Activated naive CD8-positive, alpha-beta T cell treated with anti-CD3 and anti-CD28 coated beads, Interleukin-2, amount 10 ng/mL, durations not matched to agents 7 days and 5 days (primary cell): ENCODE measurements around the gene ADAT1. TPM values are rescaled to one million over a fixed set of nuclear protein-coding genes. Genes with fewer than 3 reads are reported as not detected.

Experiments
- ATAC-seq: fragments of 150-1000 bp; cut with Tn5 transposase; one replicate; pipeline ENCODE4 v1.10.0; 2021; ENCODE audit warnings: low read depth, moderate library complexity
- POLR2A ChIA-PET: fragments of 350-600 bp; sonication (Branson Sonifier 250); formaldehyde crosslinking; loops from one replicate; lab custom pipeline; 2021; ENCODE audit warnings: antibody characterized with exemption; lab: Charles Lee
- DNase-seq: peaks from one replicate; pipeline ENCODE4 v3.0.0; 2021
- H3K27ac Mint-ChIP-seq: one replicate; pipeline ENCODE4 v1.8.0; 2022; ENCODE audit warnings: mild to moderate bottlenecking, mixed read lengths
- H3K27me3 Mint-ChIP-seq: one replicate; pipeline ENCODE4 v1.8.0; 2022; ENCODE audit warnings: mild to moderate bottlenecking, moderate library complexity, mixed read lengths
- H3K36me3 Mint-ChIP-seq: one replicate; pipeline ENCODE4 v1.8.0; 2021; ENCODE audit warnings: mild to moderate bottlenecking, mixed read lengths
- H3K4me1 Mint-ChIP-seq: one replicate; pipeline ENCODE4 v1.8.0; 2021; ENCODE audit warnings: mixed read lengths
- H3K4me3 Mint-ChIP-seq: one replicate; pipeline ENCODE4 v1.8.0; 2022; ENCODE audit warnings: mild to moderate bottlenecking, moderate library complexity, mixed read lengths
- H3K9me3 Mint-ChIP-seq: one replicate; pipeline ENCODE4 v1.8.0; 2021; ENCODE audit warnings: mixed read lengths
- total RNA-seq, 2 experiments: library from RNA; stranded (reverse); gene quantifications; one replicate each; pipeline ENCODE4 v1.2.3, GENCODE V29; 2021

ADAT1 gene
- 10 to 100 TPM; 66.1 to 72.1 TPM for total RNA-seq

DNA sequence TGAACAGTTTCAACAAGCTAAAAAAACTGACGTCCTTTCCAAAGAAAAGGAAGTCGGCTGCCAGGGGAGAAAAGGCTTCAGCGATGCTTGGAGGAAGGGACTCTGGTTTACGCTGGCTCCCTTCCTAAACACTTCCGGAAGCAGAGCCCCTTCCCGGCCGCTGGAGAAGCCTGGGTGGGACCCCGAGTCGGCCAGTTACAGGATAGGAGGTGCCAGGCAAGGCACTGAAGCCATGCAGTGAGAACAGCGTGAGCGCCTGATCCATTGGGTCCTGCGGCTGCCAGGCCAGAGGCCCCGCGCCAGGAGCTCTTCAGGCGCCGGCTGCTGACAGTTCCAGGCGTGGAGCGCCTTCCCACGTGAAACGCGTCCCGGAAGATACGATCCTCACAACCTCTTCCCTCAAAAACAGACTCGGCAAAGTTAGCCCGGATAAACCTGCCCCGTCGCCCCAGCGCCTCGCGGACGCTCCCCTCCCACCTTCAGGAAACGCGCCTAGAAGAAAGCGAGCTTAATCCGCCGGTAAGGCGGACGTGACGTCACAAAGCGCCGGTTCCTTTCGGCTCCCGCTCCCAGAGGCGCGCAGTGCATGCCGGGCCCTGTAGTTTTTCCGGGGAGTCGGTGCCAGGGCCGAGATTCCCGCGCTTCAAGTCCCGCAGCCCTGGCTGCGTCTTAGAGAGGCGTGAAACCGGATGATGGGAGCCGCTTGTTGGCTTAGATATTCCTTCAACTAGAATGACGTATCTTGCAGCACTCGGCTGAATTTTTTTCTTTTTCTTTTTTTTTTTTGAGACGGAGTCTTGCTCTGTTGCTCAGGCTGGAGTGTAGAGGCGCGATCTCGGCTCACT, at the start of gene ADAT1:
Gene ADAT1, minus strand, starts transcription at position 521 of the 845 bp plus-strand sequence. CDS start 2,482 bp downstream, outside the sequence.
- H3K9me3 Mint-ChIP-seq = no peaks in the 10 kb centered on the region
- POLR2A ChIA-PET = interaction anchor here (0.6 to 5.3 kb wide), 16 partner anchors 8 to 202 kb away, joined by 3 to 95 read pairs (median 6); partner anchors contain the start of genes CFDP1, GABARAPL2, KARS1 and TERF2IP
- DNase-seq (peak; percentile 95), ATAC-seq (peak; percentile 95)
- H3K36me3 Mint-ChIP-seq = peaks cover 32% of the 10 kb centered on the region
- peak within 1 kb of the TSS; percentile 97 for H3K27ac Mint-ChIP-seq
- peak within 1 kb of the TSS; percentile 97 for H3K4me3 Mint-ChIP-seq
- H3K4me1 Mint-ChIP-seq = peaks cover 37% of the 10 kb centered on the region
- H3K27me3 Mint-ChIP-seq = no peaks in the 10 kb centered on the region

DNA sequence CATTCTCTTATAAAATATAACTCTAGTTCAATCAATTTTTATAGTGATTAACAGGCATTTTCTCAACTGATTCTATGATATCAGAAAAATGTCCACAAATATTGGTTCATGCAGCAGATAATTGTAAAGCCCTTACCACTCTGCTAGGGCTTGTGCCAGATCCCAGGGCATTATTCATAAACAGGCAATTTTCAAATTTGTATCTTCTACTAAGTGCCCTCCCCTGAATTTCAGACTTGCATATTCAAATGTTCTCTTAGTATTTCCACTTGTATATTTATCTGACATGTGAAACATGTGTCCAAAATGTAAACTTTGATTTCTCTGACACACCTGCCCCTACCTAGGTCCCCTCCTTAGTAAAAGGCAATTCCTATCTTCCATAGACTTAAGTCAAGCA, 44.4 kb upstream of the ADAT1 start:
- no peak overlapping the region for H3K4me3 Mint-ChIP-seq
- no peak overlapping the region for H3K27ac Mint-ChIP-seq
- peaks cover 3% of the 10 kb centered on the region for H3K36me3 Mint-ChIP-seq
- ATAC-seq = no peak
- POLR2A ChIA-PET = no interaction called here
- H3K9me3 Mint-ChIP-seq = no peaks in the 10 kb centered on the region
- H3K4me1 Mint-ChIP-seq = no peaks in the 10 kb centered on the region
- H3K27me3 Mint-ChIP-seq = no peaks in the 10 kb centered on the region
- no peak for DNase-seq

- Mint-ChIP-seq H3K4me1 (peaks cover 4% of the 10 kb centered on the region), H3K4me3 (no peak overlapping the region), H3K9me3 (no peaks in the 10 kb centered on the region), H3K27ac (no peak overlapping the region), H3K36me3 (peaks cover 22% of the 10 kb centered on the region), H3K27me3 (no peaks in the 10 kb centered on the region)
- no peak for DNase-seq
- POLR2A ChIA-PET = interaction anchor here (3.1 kb wide), 1 partner anchor 12 kb away, joined by 16 read pairs; the partner anchor contains the start of genes KARS1 and TERF2IP
- ATAC-seq = no peak
These were observed 37.7 kb upstream of the ADAT1 start for GRCh38 chr16:75660726-75661302.

DNA sequence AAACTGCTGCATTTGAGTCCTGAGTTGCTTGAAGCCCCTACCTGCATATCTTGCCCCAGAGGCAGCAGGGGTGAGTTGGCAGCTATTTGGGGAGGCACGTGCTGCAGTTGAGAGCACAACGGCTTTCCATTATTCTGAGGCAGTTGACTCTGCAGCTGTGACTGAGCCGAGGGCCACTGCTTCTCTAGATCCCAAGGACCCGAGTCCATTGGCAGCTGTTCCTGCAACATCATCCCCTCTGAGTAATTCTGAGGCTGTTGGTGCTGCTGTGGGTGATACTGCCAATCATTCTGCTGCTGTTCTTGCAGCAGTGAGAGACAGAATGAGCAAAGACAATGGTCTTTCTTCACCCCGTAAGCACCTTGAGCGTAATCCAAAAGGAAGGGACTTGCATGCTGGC, 37.2 kb upstream of the ADAT1 start:
- no peak for DNase-seq
- ATAC-seq = no peak
- no peaks in the 10 kb centered on the region for H3K9me3 Mint-ChIP-seq
- H3K36me3 Mint-ChIP-seq = peaks cover 24% of the 10 kb centered on the region
- H3K4me3 Mint-ChIP-seq = no peak overlapping the region
- peaks cover 4% of the 10 kb centered on the region for H3K4me1 Mint-ChIP-seq
- H3K27me3 Mint-ChIP-seq = no peaks in the 10 kb centered on the region
- POLR2A ChIA-PET = interaction anchor here (1.1 to 3.1 kb wide), 2 partner anchors 12 to 17 kb away, joined by 3 to 16 read pairs; partner anchors contain the start of genes KARS1 and TERF2IP
- H3K27ac Mint-ChIP-seq = no peak overlapping the region

DNA sequence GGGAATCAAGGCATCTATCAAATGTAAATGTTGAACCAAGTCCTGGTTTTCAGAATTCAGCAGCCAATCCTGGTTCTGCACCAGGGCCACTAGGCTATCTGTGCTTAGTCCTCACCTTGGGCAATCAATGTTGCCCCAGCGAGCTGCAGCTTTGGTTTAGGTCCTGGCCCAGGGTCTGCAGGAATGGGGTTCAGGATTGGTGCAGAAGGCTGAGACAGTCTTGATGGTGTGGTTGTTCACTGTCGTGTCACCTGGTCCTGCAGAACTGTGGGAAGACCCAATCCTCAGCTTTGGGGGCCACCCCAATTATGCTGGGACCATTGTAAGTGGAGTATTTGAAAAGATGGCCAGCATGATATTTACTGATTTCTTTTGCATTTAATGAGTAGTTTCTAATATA, 35.1 kb upstream of the ADAT1 start:
- Mint-ChIP-seq H3K9me3 (no peaks in the 10 kb centered on the region), H3K27me3 (no peaks in the 10 kb centered on the region), H3K27ac (peak overlapping the region; percentile 25), H3K36me3 (peaks cover 30% of the 10 kb centered on the region), H3K4me1 (peaks cover 14% of the 10 kb centered on the region), H3K4me3 (no peak overlapping the region)
- no peak for DNase-seq
- ATAC-seq = no peak
- POLR2A ChIA-PET = interaction anchor here (3.1 kb wide), 1 partner anchor 10 kb away, joined by 16 read pairs; the partner anchor contains the start of genes KARS1 and TERF2IP

DNA sequence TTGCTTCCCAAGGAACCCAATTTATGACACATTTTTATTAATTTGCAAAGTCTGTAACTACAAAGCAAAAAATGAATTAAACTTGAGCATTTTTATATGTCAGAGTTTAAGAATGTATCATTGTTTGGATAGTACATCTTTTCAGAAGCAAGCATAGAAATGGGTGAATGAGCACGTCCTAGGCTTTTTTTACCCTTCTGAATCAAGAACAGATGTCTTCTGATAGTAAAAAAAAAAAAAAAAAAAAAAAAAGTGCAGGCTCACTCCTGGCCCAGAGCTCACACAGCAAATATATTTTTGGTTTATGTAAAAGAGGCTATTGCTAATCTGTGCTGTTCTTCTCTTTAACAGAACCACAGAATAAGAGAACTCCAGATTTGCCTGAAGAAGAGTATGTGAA, 30.8 kb upstream of the ADAT1 start:
- ATAC-seq (no peak), DNase-seq (no peak)
- peak overlapping the region; percentile 18 for H3K27ac Mint-ChIP-seq
- peaks cover 39% of the 10 kb centered on the region for H3K36me3 Mint-ChIP-seq
- peaks cover 42% of the 10 kb centered on the region for H3K4me1 Mint-ChIP-seq
- POLR2A ChIA-PET = interaction anchor here (0.6 kb wide), 1 partner anchor 94 kb away, joined by 3 read pairs; no protein-coding TSS in a partner anchor
- H3K4me3 Mint-ChIP-seq = no peak overlapping the region
- no peaks in the 10 kb centered on the region for H3K9me3 Mint-ChIP-seq
- no peaks in the 10 kb centered on the region for H3K27me3 Mint-ChIP-seq

GRCh38 chr16:75648265-75649076, 25.4 kb upstream of the ADAT1 start:
- Mint-ChIP-seq H3K4me1 (peaks cover 56% of the 10 kb centered on the region), H3K4me3 (peak overlapping the region; percentile 86), H3K36me3 (peaks cover 18% of the 10 kb centered on the region), H3K9me3 (no peaks in the 10 kb centered on the region), H3K27me3 (no peaks in the 10 kb centered on the region), H3K27ac (peak overlapping the region; percentile 98)
- POLR2A ChIA-PET = interaction anchor here (0.5 to 4.4 kb wide), 21 partner anchors 11 to 1565 kb away, joined by 3 to 95 read pairs (median 5); partner anchors contain the start of genes ADAT1, CFDP1, GABARAPL2 and MON1B
- peak; percentile 88 for DNase-seq
- peak; percentile 15 for ATAC-seq

DNA sequence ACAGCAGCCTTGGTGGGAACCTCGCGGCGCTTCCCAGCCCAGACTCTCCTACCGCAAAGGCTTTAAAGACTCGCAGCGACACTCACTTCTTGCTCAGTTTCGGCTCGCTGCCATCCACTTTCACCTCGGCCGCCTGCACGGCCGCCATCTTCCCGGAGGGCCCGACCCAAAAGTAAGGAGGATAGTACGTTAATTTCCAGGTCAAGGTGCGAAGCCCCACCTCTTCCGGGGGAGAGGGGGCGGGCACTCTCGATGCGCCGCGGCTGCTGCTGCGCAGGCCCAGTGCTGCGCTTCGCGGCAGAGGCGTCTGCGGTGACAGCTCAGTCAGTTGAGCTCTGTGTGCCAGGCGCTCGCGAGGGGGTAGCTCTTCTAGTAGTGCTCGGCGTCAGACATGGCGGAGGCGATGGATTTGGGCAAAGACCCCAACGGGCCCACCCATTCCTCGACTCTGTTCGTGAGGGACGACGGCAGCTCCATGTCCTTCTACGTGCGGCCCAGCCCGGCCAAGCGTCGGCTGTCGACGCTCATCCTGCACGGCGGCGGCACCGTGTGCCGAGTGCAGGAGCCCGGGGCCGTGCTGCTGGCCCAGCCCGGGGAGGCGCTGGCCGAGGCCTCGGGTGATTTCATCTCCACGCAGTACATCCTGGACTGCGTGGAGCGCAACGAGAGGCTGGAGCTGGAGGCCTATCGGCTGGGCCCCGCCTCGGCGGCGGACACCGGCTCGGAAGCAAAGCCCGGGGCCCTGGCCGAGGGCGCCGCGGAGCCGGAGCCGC, 24.6 kb upstream of the ADAT1 start, which contains the start of the genes KARS1 and TERF2IP:
Gene KARS1, minus strand, starts transcription at position 174 of the 773 bp plus-strand sequence. Its CDS starts 26 bp downstream, at position 148.
Gene TERF2IP, plus strand, starts transcription at position 282 of the 773 bp plus-strand sequence. Its CDS starts 110 bp downstream, at position 392.
- Mint-ChIP-seq H3K27me3 (no peaks in the 10 kb centered on the region), H3K4me3 (peak within 1 kb of the TSS; percentile 99), H3K4me1 (peaks cover 53% of the 10 kb centered on the region), H3K9me3 (no peaks in the 10 kb centered on the region), H3K36me3 (peaks cover 16% of the 10 kb centered on the region), H3K27ac (peak within 1 kb of the TSS; percentile 98)
- peak; percentile 95 for DNase-seq
- peak; percentile 93 for ATAC-seq
- POLR2A ChIA-PET = interaction anchor here (0.5 to 4.4 kb wide), 27 partner anchors 8 to 1565 kb away, joined by 3 to 95 read pairs (median 5); partner anchors contain the start of genes ADAT1, CFDP1, GABARAPL2 and MON1B

DNA sequence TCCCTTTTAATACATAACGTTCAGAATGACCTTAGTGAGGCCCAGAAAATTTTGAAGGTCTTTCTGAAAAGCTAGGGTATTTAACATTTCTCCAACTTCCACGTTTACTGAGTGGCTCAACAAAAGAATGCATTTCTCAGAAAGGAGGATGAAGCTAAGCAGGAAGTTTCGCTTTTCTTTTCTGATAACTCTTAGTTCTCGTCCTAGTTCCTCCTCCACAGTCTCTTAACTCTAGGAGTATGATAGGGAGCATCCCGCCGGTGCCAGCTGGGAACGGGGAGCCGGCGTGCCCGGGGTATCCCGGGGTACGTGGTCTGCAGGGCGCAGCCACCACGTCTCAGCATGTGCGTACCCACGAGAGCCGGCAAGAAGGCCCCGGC, 24.0 kb upstream of the ADAT1 start:
- H3K9me3 Mint-ChIP-seq = no peaks in the 10 kb centered on the region
- peak overlapping the region; percentile 98 for H3K27ac Mint-ChIP-seq
- peak overlapping the region; percentile 99 for H3K4me3 Mint-ChIP-seq
- H3K36me3 Mint-ChIP-seq = peaks cover 16% of the 10 kb centered on the region
- ATAC-seq (peak; percentile 16), DNase-seq (no peak)
- H3K27me3 Mint-ChIP-seq = no peaks in the 10 kb centered on the region
- POLR2A ChIA-PET = interaction anchor here (0.6 to 4.4 kb wide), 22 partner anchors 9 to 1566 kb away, joined by 3 to 95 read pairs (median 4); partner anchors contain the start of genes ADAT1, CFDP1, GABARAPL2 and MON1B
- peaks cover 50% of the 10 kb centered on the region for H3K4me1 Mint-ChIP-seq

GRCh38 chr16:75644240-75645012, 21.3 kb upstream of the ADAT1 start:
- DNase-seq (no peak), ATAC-seq (no peak)
- Mint-ChIP-seq H3K4me1 (peaks cover 35% of the 10 kb centered on the region), H3K27ac (peak overlapping the region; percentile 84), H3K4me3 (peak overlapping the region; percentile 78), H3K27me3 (no peaks in the 10 kb centered on the region), H3K9me3 (no peaks in the 10 kb centered on the region), H3K36me3 (peaks cover 20% of the 10 kb centered on the region)
- POLR2A ChIA-PET = interaction anchor here (1.1 kb wide), 1 partner anchor 22 kb away, joined by 6 read pairs; the partner anchor contains the start of gene ADAT1

GRCh38 chr16:75640598-75640997, 17.5 kb upstream of the ADAT1 start:
- Mint-ChIP-seq H3K27me3 (no peaks in the 10 kb centered on the region), H3K4me3 (no peak overlapping the region), H3K36me3 (peaks cover 39% of the 10 kb centered on the region), H3K27ac (no peak overlapping the region), H3K4me1 (peaks cover 35% of the 10 kb centered on the region), H3K9me3 (no peaks in the 10 kb centered on the region)
- no peak for DNase-seq
- POLR2A ChIA-PET = no interaction called here
- ATAC-seq = no peak
